Measurements from ENCODE around the gene MIS18A.

MIS18A gene

GRCh38 chr21:32253215-32253641 is 25.6 kb downstream of the MIS18A start:
- no peak for DNase-seq (ENCODE audit: low spot score)

GRCh38 chr21:32252136-32252535 is 26.7 kb downstream of the MIS18A start:
- DNase-seq (ENCODE audit: low spot score) = no peak

GRCh38 chr21:32249511-32250280 is 29.2 kb downstream of the MIS18A start:
- DNase-seq (ENCODE audit: low spot score) = no peak

DNA sequence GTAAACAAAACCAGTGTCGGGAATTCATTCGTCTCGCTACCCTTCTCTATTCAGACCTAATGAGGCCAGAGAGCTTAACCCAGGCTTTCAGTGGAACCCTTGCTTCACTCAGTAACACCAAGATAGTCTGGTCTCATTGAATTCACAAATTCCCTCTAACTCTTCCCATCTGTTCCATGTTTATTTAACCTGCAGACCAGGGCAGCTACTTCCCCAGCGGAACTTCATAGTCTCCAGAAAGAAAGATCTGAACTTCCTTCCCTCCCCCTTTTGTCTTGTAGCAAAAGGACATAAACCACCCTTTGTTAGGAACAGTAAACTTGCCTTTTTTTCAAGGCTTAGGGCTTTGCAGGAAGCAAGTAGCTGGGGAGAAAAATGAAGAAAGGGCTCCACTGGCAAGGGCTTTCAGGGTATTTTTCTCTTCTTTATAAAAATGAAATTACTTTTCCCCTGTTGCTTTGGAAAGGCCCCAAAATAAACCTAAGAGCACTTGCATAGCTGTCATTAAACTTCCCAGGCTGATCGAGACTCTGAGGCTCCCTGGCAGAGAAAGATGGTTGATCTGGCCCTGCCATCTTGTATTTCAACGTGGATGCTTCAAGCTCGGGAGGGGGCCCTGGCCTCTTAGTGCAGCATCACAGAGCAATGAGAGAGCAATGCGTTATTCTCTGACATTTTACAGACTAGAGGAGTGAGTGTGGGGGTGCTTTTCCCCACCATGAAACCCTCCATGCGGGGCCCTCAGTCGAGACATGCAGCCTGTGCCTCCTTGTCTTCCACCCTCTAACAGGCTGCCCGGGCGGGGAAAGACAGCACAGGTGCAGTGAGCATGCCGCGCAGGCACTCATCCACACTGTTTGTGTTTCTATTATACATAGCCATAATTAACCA is 30.0 kb downstream of the MIS18A start:
- DNase-seq (ENCODE audit: low spot score) = no peak

GRCh38 chr21:32246571-32247140 is 32.2 kb downstream of the MIS18A start:
- DNase-seq (ENCODE audit: low spot score) = no peak

GRCh38 chr21:32245971-32246370 is 32.9 kb downstream of the MIS18A start:
- DNase-seq (ENCODE audit: low spot score) = no peak

DNA sequence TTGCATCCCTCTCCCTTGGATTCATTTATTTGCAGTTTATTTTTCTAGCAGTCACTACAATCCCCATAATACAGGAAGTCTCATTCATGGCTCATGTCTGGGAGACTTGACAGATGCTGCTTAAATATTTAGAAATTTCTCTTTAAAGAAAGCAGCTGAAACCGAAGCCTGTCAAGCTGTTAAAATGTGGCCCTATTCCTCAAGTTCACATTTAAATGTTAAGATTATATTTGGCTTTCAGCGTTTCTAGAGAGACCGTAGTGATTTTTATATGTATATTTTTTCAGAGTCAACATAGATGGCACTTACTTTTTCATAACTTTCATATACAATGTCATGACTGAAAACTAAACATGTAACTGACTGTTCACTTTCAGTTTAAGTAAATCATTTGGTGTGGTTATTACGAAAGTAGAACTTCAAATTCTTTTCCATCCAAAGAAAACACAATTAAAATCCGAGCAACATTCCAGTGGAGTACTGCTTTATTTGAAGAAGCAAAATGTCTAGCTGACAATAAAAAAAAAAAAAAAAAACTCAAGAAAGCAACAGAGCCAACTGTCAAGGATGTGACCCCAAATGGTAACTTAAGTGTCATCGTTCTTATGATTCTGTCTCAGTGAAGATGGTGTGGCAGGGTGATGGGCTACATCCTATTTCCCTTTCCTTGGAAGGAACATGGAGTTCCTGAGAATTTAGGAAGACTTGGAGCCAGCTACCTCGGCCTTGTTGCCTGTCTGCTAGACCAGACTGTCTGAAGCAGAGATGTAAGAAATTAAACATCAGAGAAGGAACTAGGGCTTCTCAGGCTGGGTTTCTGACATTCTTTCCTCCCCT is 37.8 kb downstream of the MIS18A start:
- no peak for DNase-seq (ENCODE audit: low spot score)

GRCh38 chr21:32239551-32239950 is 39.3 kb downstream of the MIS18A start:
- no peak for DNase-seq (ENCODE audit: low spot score)

- DNase-seq (ENCODE audit: low spot score) = no peak
Observed at GRCh38 chr21:32238063-32238462, 40.8 kb downstream of the MIS18A start.

DNA sequence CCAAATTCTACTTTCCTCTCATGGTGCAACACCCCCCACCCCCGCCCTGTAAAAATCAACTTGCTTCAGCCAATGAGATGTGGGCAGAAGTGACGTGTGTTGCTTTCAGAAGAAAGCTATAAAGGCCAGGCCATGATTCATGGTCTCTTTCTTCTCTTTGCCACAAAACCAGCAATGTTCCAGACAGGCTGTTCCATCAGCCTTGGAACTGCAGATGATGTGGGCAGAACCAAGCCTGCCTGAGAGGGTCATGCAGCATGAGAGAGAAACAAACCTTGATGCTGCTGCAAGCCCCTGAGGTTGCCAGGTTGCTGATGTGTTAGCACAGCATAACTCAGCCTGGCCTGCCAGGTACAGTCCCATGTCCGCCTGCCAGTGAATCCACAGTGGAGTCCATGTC is 41.8 kb downstream of the MIS18A start:
- no peak for DNase-seq (ENCODE audit: low spot score)

GRCh38 chr21:32233722-32234301 is 45.0 kb downstream of the MIS18A start:
- no peak for DNase-seq (ENCODE audit: low spot score)

DNA sequence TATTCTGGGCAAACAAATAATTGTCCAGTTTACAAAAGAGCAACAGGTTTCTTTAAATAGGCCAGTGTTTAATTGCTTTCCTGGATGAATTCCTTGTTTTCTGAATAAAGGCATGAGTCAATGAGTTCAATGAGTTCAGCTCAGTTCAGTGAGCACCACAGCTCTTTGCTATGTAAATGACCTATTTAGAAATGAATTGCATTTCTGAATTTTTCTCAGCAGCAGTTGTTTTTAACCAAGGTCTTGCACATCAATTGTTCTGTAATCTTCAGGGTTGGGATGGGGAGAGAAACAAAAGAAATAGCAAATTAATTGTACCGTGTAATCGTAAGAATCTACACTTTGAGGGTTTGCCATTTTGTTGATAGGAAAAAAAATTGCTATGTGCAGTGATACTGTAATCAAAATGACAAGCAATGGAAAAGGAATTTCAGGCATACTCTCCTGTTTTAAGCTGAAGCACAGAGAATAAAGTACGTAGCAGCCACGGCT is 45.7 kb downstream of the MIS18A start:
- peak; percentile 8 for DNase-seq (ENCODE audit: low spot score)

DNA sequence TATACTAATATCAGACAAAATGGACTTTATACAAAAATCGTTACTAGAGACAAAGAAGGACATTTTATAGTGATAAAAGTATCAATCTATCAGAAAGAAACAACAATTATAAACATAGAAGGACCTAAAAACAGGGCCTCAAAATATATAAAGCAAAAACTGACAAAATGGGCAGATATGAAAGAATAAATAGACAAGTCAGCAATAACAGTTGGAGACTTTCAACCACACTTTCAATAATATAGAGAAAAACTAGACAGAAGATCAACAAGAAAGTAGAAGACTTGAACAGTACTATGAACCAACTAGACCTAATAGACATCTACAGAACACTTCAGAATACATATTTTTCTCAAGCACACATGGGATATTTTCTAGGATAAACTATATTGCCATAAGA is 52.4 kb downstream of the MIS18A start:
- no peak for DNase-seq (ENCODE audit: low spot score)

Data from pons (tissue), 1 donor.